Coronary artery (tissue), 2 donors: Measurements from ENCODE around the gene RANBP9.

Experiments used
- DNase-seq: peaks from one replicate; pipeline ENCODE4 v3.0.0-alpha.2; 2017; ENCODE audit warnings: low spot score
- H3K27ac ChIP-seq, 2 donors: fragments of 200-600 bp; sonication (generic); one replicate each; pipeline ENCODE4 v1.5.1; 2016 to 2019
- H3K4me3 ChIP-seq: fragments of 200-600 bp; sonication (generic); 2 replicates; pipeline ENCODE4 v1.5.1; 2016; ENCODE audit warnings: mild to moderate bottlenecking, moderate library complexity
- CTCF ChIP-seq: fragments of 200-600 bp; sonication (generic); IDR thresholded peaks from one replicate; pipeline ENCODE4 v1.5.1; 2019; ENCODE audit warnings: antibody characterized with exemption

The RANBP9 gene

GRCh38 chr6:13724182-13724581 is 12.5 kb upstream of the RANBP9 start:
- TF ChIP-seq CTCF, result no peak
- Histone ChIP-seq H3K27ac (no peak overlapping the region), H3K4me3 (no peak overlapping the region)
- DNase-seq, result no peak

GRCh38 chr6:13722880-13723279 is 11.2 kb upstream of the RANBP9 start:
- Histone ChIP-seq H3K4me3 (no peak overlapping the region), H3K27ac (no peak overlapping the region)
- no peak for TF ChIP-seq CTCF
- no peak for DNase-seq

GRCh38 chr6:13718123-13718458 is 6.5 kb upstream of the RANBP9 start:
- H3K27ac ChIP-seq, result no peak overlapping the region
- DNase-seq, result no peak
- TF ChIP-seq CTCF, result no peak
- no peak overlapping the region for H3K4me3 ChIP-seq

GRCh38 chr6:13716955-13717295 is 5.3 kb upstream of the RANBP9 start:
- Histone ChIP-seq H3K4me3 (no peak overlapping the region), H3K27ac (no peak overlapping the region)
- TF ChIP-seq CTCF, result no peak
- no peak for DNase-seq

GRCh38 chr6:13716225-13716954 is 4.8 kb upstream of the RANBP9 start:
- Histone ChIP-seq H3K27ac (no peak overlapping the region), H3K4me3 (no peak overlapping the region)
- no peak for TF ChIP-seq CTCF
- no peak for DNase-seq

- TF ChIP-seq CTCF, result no peak
These were observed 3.8 kb upstream of the RANBP9 start for GRCh38 chr6:13715444-13715883.

GRCh38 chr6:13712599-13712898 is 914 bp upstream of the RANBP9 start:
- TF ChIP-seq CTCF, result no peak

More at GRCh38 chr6:13715444-13715883, 3.8 kb upstream of the RANBP9 start:
- DNase-seq, result no peak
- Histone ChIP-seq H3K27ac (no peak overlapping the region), H3K4me3 (no peak overlapping the region)

More at GRCh38 chr6:13712599-13712898, 914 bp upstream of the RANBP9 start:
- DNase-seq, result no peak
- Histone ChIP-seq H3K4me3 (peak overlapping the region; percentile 77), H3K27ac (peak overlapping the region; percentile 86 to 98)
